Pancreas (tissue), 10 donors: Measurements from ENCODE around the gene KLF4. TPM values are rescaled to one million over a fixed set of nuclear protein-coding genes. Genes with fewer than 3 reads are reported as not detected.
"Not testable (repeated sequence)": the region's sequence is repeated elsewhere in the genome, so short reads cannot be mapped to it uniquely, and the experiment has no call there.

Experiments
- ATAC-seq, 4 donors: fragments of 200-7000 bp; cut with Tn5 transposase; one replicate each; pipeline versions ENCODE4 v1.8.0 to v1.9.1; 2020; ENCODE audit warnings: mild to moderate bottlenecking in 4 of 4, moderate library complexity in 4 of 4
- DNase-seq, 6 donors: peaks; one replicate each; pipeline ENCODE4 v3.0.0-alpha.2; 2020
- FAIRE-seq: peaks from 2 replicates; lab custom pipeline; 2012; peaks lifted over from hg19 to GRCh38; lab: Jason Lieb, UNC
- H3K27ac ChIP-seq, 4 donors: fragments of 200-600 bp; sonication (generic); 1 replicate in 3 of 4; 2 replicates in 1 of 4; pipeline versions ENCODE4 v1.5.0 to v1.8.0; 2020
- H3K27me3 ChIP-seq, 4 donors: fragments of 200-600 bp; one replicate each; pipeline ENCODE4 v1.8.0; 2021
- H3K36me3 ChIP-seq, 3 donors: fragments of 200-600 bp; sonication (generic) in 1 of 3; one replicate each; pipeline versions ENCODE4 v1.5.0 to v1.8.0; 2020 to 2021
- H3K4me1 ChIP-seq, 3 donors: fragments of 200-600 bp; one replicate each; pipeline ENCODE4 v1.8.0; 2021
- H3K4me3 ChIP-seq, 4 donors: fragments of 200-600 bp; sonication (generic) in 2 of 4; one replicate each; pipeline versions ENCODE4 v1.5.0 to v1.8.0; 2020 to 2021
- H3K9me3 ChIP-seq, 4 donors: fragments of 200-600 bp; one replicate each; pipeline ENCODE4 v1.8.0; 2021
- CTCF ChIP-seq, 4 donors: fragments of 200-600 bp; sonication (generic) in 3 of 4; IDR thresholded peaks; one replicate each; pipeline versions ENCODE4 v1.5.0 to v1.8.0; 2021; ENCODE audit warnings: antibody characterized with exemption in 4 of 4
- WGBS, 2 donors: extraction: QIAGEN DNeasy Blood & Tissue Kit; methylation state at CpG; one replicate each; pipeline ENCODE4 v1.1.7; 2013; 5-methylcytosine and 5-hydroxymethylcytosine counted together
- intact Hi-C, 3 donors: fragments of 100-400 bp; cut with DNase I; formaldehyde crosslinking; loops; one replicate each; pipeline versions ENCODE4 v1.11.1 to v1.14.2; 2022
- polyA plus RNA-seq, 2 donors: library from polyadenylated mRNA; stranded (reverse); fragments of 200-250 nt; gene quantifications; one replicate each; pipeline ENCODE4 v1.2.3, GENCODE V29; 2013
- total RNA-seq, 6 donors: library from RNA; stranded (reverse); fragmentation: NEBNext Ultra II Directional in 4 of 6; extraction: Animal tissue kit (Norgen Biotek cat#: 25700) in 4 of 6; gene quantifications; one replicate each; pipeline versions ENCODE4 v1.2.1 to v1.2.4, GENCODE V29; 2021 to 2023
- donor health status: healthy with polysubstance abuse.
- donor health status: DM: no; HTN: no; CAD: no; lungs with moderate emphysema.
- donor health status: DM: no; HTN: no; CAD: no.
- donor health status: control.
- donor health status: control.
- donor health status: Bipolar disorder and iron deficiency.
- donor health status: DM: yes; HTN: yes; CAD: no.
- donor health status: DM: no; HTN: no; CAD: no.
- donor health status: DM: no; HTN: no; CAD: no.
- donor health status: DM: yes; HTN: yes; CAD: no.

Gene KLF4
- total and polyA plus RNA-seq, 8 donors: 3.2 to 9.9 (median 5.7) TPM

DNA sequence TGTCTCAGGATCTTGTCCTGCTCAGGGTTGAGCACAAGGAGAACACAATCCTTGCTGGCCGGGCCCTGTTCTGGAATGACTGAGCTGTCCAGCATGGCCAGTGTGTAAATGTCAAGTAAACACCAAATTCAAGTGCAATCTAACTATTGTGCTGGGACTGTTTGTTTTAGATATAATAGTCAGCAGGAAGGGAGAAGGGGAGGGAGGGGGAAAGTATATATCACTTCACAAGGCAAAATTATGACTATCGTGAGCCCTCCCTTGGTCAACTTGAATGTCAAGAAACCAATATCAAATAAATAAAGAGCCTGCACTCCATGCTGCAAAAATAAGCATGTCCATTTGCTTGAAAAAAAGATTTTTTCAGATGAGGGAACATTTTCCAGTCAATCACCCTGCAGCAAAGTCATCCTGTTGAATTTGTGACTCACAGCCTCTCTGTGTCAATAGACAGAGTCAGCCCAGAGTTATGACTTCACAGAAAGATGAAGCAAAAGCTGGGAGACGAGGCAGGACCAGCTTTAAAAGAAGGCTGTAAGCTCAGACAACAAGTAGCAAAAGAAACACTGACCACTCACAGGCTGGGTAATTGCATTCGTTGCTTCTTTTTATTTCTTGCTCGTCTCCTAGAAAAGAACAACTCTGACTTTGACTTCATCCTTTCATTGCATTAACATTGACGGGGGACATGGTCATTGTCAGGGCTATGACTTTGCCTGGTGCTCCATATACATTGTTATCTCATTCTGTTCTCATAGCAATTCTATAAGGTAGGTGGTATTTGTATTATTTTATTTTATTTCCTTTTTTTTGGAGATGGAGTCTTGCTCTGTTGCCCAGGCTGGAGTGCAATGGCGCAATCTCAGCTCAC is 15.3 kb upstream of the KLF4 start:
- peaks cover 6 to 14% (median 9%) of the 10 kb centered on the region in 3 donors for H3K4me1 ChIP-seq
- DNase-seq (peak in 2 of 6 donors; percentile 31 to 44), ATAC-seq (peak; percentile 86 to 96 (median 92)), FAIRE-seq (no peak)
- intact Hi-C loops: no loop called here
- peak overlapping the region in 1 of 4 donors; percentile 4 for H3K27ac ChIP-seq
- no peak for TF ChIP-seq CTCF (IDR thresholded peaks at IDR 0.05)
- WGBS, 2 donors: 41 to 53% methylated on average over 7 of the region's 7 CpGs
- no peaks in the 10 kb centered on the region for H3K27me3 ChIP-seq
- H3K9me3 ChIP-seq: no peaks in the 10 kb centered on the region
- H3K4me3 ChIP-seq: no peak overlapping the region
- no peaks in the 10 kb centered on the region for H3K36me3 ChIP-seq

GRCh38 chr9:107502464-107502863 is 12.9 kb upstream of the KLF4 start:
- H3K4me3 ChIP-seq: no peak overlapping the region
- intact Hi-C loops: no loop called here
- 93 to 96% methylated on average over 3 of the region's 3 CpGs for WGBS, 2 donors
- H3K4me1 ChIP-seq: peaks cover 6 to 14% (median 9%) of the 10 kb centered on the region in 3 donors
- no peaks in the 10 kb centered on the region for H3K9me3 ChIP-seq
- no peak for FAIRE-seq
- TF ChIP-seq CTCF (IDR thresholded peaks at IDR 0.05): no peak
- no peaks in the 10 kb centered on the region for H3K36me3 ChIP-seq
- H3K27ac ChIP-seq: no peak overlapping the region
- no peaks in the 10 kb centered on the region for H3K27me3 ChIP-seq
- ATAC-seq: no peak
- DNase-seq: no peak

DNA sequence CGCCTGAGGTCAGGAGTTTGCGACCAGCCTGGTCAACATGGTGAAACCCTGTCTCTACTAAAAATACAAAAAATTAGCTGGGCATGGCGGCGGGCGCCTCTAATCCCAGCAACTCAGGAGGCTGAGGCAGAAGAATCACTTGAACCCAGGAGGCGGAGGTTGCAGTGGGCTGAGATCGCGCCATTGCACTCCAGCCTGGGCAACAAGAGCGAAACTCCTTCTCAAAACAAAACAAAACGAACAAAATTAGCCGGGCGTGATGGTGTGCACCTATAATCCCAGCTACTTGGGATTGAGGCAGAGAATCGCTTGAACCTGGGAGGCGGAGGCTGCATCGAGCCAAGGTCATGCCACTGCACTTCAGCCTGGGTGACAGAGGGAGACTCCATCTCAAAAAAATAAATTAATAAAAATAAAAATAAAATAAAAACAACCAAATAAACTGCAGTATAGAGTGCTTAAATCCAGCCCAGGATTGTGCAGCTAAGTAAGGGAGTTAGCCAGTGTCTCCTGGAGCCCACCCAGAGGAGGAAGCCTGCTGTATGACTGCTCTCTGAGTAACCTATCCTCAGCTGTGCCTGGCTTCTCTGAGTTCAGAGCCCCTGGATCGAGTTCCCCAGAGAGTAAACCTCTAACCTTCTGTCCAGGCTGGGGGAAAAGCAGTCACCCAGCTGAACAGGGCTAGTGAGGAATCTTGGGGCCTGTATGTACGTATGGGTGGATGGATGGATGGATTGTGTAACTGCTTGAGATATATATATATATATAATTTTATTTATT is 11.0 kb upstream of the KLF4 start:
- H3K27ac ChIP-seq, FAIRE-seq, H3K4me3 ChIP-seq, intact Hi-C loops, ATAC-seq, H3K9me3 ChIP-seq, H3K27me3 ChIP-seq, H3K36me3 ChIP-seq: not testable (repeated sequence)
- H3K4me1 ChIP-seq: peaks cover 6 to 14% (median 9%) of the 10 kb centered on the region in 3 donors
- DNase-seq: peak in 1 of 6 donors; percentile 26
- 89 to 93% methylated on average over 17 of the region's 17 CpGs for WGBS, 2 donors

- no peak overlapping the region for H3K4me3 ChIP-seq
- no peaks in the 10 kb centered on the region for H3K36me3 ChIP-seq
- TF ChIP-seq CTCF (IDR thresholded peaks at IDR 0.05): no peak
- intact Hi-C loops: no loop called here
- peaks cover 0 to 4% (median 0%) of the 10 kb centered on the region in 3 donors for H3K4me1 ChIP-seq
- no peak for ATAC-seq
- H3K27me3 ChIP-seq: no peaks in the 10 kb centered on the region
- no peak for DNase-seq
- no peak overlapping the region for H3K27ac ChIP-seq
- no peak for FAIRE-seq
- WGBS, 2 donors: 37 to 63% methylated on average over 2 of the region's 2 CpGs
- H3K9me3 ChIP-seq: no peaks in the 10 kb centered on the region
Measured at GRCh38 chr9:107496976-107497375, 7.4 kb upstream of the KLF4 start.

DNA sequence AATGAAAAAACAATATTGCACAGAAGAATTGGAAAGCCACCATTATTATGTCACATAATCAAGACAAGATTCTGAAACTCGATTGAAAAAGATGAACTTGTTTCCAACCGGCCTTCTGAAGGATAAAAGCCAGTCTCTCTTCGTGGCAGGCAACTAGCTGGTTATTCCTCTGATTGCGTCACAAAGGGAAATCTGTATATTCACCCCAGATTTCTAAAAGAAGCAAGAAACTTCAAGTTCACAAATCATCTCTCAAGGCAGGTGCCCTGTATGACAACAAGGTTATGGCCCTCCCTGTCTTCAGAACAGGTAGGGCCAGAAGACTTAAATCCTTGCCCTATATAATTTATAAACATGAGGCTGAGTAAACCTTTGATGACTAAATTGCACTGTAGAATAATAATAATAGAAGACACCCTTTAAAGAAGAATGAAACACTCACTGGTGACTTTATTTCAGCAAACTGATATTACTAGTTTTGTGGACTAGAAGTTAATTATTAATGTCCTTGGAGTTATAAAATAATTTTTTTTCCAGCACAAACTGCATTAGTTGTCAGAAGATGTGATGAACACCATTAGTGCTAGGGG is 2.9 kb upstream of the KLF4 start:
- WGBS, 2 donors: 39 to 47% methylated on average over 4 of the region's 4 CpGs
- intact Hi-C loops: no loop called here
- H3K27me3 ChIP-seq: peaks cover 0 to 6% (median 0%) of the 10 kb centered on the region in 4 donors
- no peak for TF ChIP-seq CTCF (IDR thresholded peaks at IDR 0.05)
- no peaks in the 10 kb centered on the region for H3K9me3 ChIP-seq
- DNase-seq (no peak), FAIRE-seq (no peak), ATAC-seq (no peak)
- no peak overlapping the region for H3K27ac ChIP-seq
- H3K4me3 ChIP-seq: no peak overlapping the region
- peaks cover 9 to 14% (median 12%) of the 10 kb centered on the region in 3 donors for H3K4me1 ChIP-seq
- H3K36me3 ChIP-seq: no peaks in the 10 kb centered on the region
